GM12864 (cell line): ENCODE measurements around the gene MIA2.

Experiments used
- DNase-seq: peaks from one replicate; pipeline ENCODE4 v3.0.0-alpha.2; 2011; ENCODE audit warnings: low read depth
- H3K4me3 ChIP-seq: 2 replicates; pipeline ENCODE4 v1.5.1; 2011; ENCODE audit warnings: mild to moderate bottlenecking, low read depth, low read length, control low read depth
- CTCF ChIP-seq: IDR thresholded peaks from 2 replicates; pipeline ENCODE4 v1.5.1; 2011; ENCODE audit warnings: low read depth, mild to moderate bottlenecking, moderate library complexity, low read length, control low read depth, inconsistent platforms; ENCODE audit errors: missing control alignments

MIA2 gene

GRCh38 chr14:39422243-39422642 is 188.5 kb downstream of the MIA2 start:
- DNase-seq, result no peak
- no peak for TF ChIP-seq CTCF
- no peak overlapping the region for H3K4me3 ChIP-seq

- no peak for TF ChIP-seq CTCF
- no peak for DNase-seq
- no peak overlapping the region for H3K4me3 ChIP-seq
Measured at GRCh38 chr14:39423793-39424192, 190.1 kb downstream of the MIA2 start.

- TF ChIP-seq CTCF, result no peak
- DNase-seq, result no peak
Measured at GRCh38 chr14:39425947-39426346, 192.2 kb downstream of the MIA2 start.

GRCh38 chr14:39426605-39427004 is 192.9 kb downstream of the MIA2 start:
- no peak overlapping the region for H3K4me3 ChIP-seq
- DNase-seq, result no peak
- peak; percentile 16 for TF ChIP-seq CTCF

More at GRCh38 chr14:39425947-39426346, 192.2 kb downstream of the MIA2 start:
- H3K4me3 ChIP-seq, result no peak overlapping the region

- H3K4me3 ChIP-seq, result no peak overlapping the region
- DNase-seq, result no peak
- no peak for TF ChIP-seq CTCF
Measured at GRCh38 chr14:39428118-39428517, 194.4 kb downstream of the MIA2 start.

GRCh38 chr14:39430762-39431415 is 197.2 kb downstream of the MIA2 start:
- no peak for DNase-seq
- H3K4me3 ChIP-seq, result peak overlapping the region; percentile 97
- no peak for TF ChIP-seq CTCF

- TF ChIP-seq CTCF, result no peak
- peak overlapping the region; percentile 97 for H3K4me3 ChIP-seq
- no peak for DNase-seq
Measured at GRCh38 chr14:39431416-39432178, 197.9 kb downstream of the MIA2 start.
